OCI-LY7 (cell line): ENCODE data around the gene CCDC51.

Experiments used
- CTCF ChIP-seq: fragments of 200-600 bp; sonication (generic); conservative IDR thresholded peaks from 2 replicates; pipeline ENCODE4 v1.5.1; 2014; ENCODE audit warnings: mild to moderate bottlenecking, antibody characterized with exemption, low read length, moderate library complexity, mixed read lengths
- EZH2phosphoT487 ChIP-seq: fragments of 200-600 bp; sonication (generic); IDR thresholded peaks from 2 replicates; pipeline ENCODE4 v1.6.1; 2018; ENCODE audit warnings: low read depth, borderline replicate concordance, mild to moderate bottlenecking, mixed run types, antibody characterized with exemption, low read length, moderate library complexity, mixed read lengths

GRCh38 chr3:48445277-48445882, 5.5 kb upstream of the CCDC51 start:
- no peak for TF ChIP-seq CTCF
- TF ChIP-seq EZH2phosphoT487: no peak
